HG02970 (cell line): ENCODE data around the gene PES1.
"Not testable (repeated sequence)": the region's sequence is repeated elsewhere in the genome, so short reads cannot be mapped to it uniquely, and the experiment has no call there.

ENCODE experiments used
- ATAC-seq: cut with Tn5 transposase; IDR thresholded peaks from one replicate; pipeline ENCODE4 v1.9.1; 2021; ENCODE audit warnings: mild to moderate bottlenecking, moderate library complexity, moderate number of reproducible peaks; ENCODE audit not compliant: unreplicated experiment, low FRiP score

PES1 gene

GRCh38 chr22:30591588-30592359, at the start of gene PES1:
Gene PES1 (minus strand): TSS chr22:30591910. CDS start chr22:30591833, 77 bp downstream.
- peak; percentile 96 for ATAC-seq

DNA sequence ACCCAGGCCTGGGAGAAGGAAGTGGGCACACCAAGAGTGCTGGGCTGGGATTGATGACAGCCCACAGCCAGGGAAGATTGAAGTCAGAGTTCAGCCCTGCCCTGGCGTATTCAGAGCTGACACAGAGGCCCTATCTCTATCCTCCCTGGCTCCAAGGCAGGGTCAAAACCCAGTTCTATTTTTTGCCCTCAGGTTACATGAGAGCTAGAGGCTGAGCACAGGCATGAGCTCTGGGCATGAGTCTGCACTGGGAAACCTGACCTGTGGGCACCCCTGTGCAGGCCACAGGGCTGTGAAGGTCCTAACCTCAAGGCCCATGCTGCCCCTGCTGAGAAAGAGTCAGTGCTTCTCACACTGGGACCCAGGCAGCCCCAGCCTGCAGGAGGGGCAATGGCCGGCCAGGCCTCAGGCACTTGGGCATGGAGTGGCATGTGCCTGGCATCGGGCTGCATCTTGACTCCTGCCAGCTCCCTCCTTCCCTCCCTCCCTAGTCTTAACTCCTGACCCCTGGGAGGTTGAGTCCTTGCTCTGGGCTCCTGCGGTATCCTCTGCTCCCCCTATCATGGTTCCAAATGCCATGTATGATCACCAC, 49.2 kb upstream of the PES1 start:
- no peak for ATAC-seq

- ATAC-seq: no peak
These were observed 48.7 kb upstream of the PES1 start for GRCh38 chr22:30640361-30640760.

- ATAC-seq: no peak
These were observed 46.0 kb upstream of the PES1 start for GRCh38 chr22:30637701-30638114.

- no peak for ATAC-seq
These were observed 44.7 kb upstream of the PES1 start for GRCh38 chr22:30636226-30637077.

GRCh38 chr22:30635273-30636225, 43.8 kb upstream of the PES1 start, which contains the start of gene SLC35E4:
Gene SLC35E4 (plus strand): TSS chr22:30635781. CDS start chr22:30636451, 670 bp downstream.
- peak; percentile 64 for ATAC-seq

- peak; percentile 54 for ATAC-seq
These were observed 42.9 kb upstream of the PES1 start for GRCh38 chr22:30634471-30635233.

- not testable (repeated sequence) for ATAC-seq
These were observed 39.8 kb upstream of the PES1 start for GRCh38 chr22:30631469-30631868.

GRCh38 chr22:30628491-30628890, 36.8 kb upstream of the PES1 start:
- ATAC-seq: no peak

DNA sequence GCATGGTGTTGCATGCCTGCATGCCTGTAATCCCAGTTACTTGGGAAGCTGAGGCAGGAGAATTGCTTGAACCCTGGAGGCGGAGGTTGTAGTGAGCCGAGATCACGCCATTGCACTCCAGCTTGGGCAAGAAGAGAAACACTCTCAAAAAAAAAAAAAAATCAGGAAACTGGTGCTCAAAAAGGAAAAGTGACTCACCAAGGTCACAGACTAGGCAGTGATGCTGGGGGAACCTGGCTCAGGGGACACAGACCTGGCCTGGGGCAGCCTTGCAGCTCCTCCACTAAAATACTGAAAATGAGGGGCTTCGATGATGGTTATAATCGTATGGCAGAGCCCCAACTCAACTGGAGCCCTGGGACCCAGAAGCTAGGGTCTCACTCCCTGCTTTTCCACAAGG, 35.8 kb upstream of the PES1 start:
- ATAC-seq: no peak

GRCh38 chr22:30626413-30626812, 34.7 kb upstream of the PES1 start:
- no peak for ATAC-seq

DNA sequence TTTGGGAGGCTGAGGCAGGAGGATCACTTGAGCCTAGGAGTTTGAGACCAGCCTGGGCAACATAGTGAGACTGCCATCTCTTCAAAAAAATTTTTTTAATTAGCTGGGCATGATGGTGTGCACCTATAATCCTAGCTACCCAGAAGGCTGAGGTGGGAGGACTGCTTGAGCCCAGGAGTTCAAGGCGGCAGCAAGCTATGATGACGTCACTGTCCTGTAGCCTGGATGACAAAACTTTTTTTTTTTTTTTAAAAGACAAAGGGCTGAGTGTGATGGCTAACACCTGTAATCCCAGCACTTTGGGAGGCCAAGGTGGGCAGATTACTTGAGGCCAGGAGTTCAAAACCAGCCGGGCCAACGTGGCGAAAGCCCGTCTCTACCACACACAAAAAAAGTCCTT, 28.2 kb upstream of the PES1 start:
- not testable (repeated sequence) for ATAC-seq

DNA sequence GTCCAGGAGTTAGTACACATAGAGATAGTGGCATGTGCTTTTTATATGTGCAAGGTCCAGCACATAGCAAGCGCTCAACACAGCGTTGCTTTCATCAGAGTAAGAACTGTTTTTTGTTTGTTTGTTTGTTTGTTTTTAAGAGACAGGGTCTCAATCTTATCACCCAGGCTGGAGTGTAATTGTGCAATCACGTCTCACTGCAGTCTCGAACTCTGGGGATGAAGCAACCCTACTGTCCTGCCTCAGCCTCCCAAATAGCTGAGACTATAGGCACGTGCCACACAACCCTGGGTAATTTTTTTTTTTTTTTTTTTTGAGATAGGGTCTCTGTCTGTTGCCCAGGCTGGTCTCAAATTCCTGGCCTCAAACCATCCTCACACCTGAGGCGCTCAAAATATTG, 26.1 kb upstream of the PES1 start:
- no peak for ATAC-seq

DNA sequence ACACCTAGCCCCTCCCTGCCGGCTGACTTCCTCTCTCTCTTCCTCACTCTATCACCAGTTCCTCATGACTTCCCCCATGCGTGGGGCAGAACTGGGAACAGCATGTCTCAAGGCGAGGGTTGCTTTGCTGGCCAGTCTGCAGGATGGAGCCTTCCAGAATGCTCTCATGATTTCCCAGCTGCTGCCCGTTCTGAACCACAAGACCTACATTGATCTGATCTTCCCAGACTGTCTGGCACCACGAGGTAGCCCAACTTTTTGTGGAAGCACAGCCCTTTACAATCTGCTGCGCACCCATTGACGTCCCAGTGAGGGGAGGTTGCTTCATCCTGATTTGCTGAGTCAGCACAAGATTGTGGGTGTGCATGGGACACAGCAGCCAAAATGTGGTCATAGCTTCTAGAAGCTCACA, 23.8 kb upstream of the PES1 start:
- ATAC-seq: no peak

- ATAC-seq: no peak
These were observed 23.2 kb upstream of the PES1 start for GRCh38 chr22:30614879-30615278.

DNA sequence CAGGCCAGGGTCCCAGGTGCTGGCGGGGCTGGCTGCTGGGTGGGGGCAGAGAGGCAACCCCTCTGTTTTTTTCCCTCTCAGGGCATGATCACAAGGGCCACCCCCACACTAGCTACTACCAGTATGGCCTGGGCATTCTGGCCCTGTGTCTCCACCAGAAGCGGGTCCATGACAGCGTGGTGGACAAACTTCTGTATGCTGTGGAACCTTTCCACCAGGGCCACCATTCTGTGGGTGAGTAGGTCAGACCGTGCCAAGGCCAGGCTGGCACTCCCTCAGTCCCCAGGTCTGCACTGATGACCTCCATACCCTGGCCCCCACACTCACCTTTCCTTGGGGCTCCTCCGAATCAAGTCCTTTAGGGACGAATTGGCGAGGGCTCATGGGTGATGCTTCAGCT, 22.6 kb upstream of the PES1 start:
- ATAC-seq: no peak

DNA sequence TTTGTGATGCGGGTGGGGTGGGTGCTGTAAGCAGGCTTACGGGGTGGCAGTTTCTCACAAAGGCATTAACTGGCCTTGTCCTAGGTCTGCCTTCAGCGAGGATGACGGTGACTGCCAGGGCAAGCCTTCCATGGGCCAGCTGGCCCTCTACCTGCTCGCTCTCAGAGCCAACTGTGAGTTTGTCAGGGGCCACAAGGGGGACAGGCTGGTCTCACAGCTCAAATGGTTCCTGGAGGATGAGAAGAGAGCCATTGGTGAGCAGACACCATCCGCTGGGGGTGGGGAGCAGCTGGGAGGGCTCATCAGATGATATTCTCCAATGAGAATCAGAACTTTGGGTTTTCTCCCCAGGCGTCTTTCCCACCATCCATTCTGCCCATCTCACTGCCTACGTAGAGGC, 21.1 kb upstream of the PES1 start:
- no peak for ATAC-seq

DNA sequence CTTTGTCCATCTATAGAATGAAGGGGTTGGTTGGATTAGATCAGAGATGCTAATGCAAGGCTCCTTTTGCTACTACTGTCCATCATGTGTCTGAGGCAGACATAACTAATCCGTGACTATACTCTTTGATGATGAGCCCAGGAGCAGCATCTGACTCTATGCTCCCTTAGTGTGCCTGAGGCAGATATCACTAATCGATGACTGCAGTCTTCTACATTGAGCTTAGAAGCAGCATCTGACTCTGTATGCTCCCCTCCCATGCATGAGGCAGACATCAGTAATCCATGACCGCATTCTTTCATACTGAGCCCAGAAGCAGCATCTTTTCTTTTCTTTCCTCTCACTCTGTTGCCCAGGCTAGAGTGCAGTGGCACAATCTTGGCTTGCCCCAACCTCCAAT, 19.5 kb upstream of the PES1 start:
- no peak for ATAC-seq

DNA sequence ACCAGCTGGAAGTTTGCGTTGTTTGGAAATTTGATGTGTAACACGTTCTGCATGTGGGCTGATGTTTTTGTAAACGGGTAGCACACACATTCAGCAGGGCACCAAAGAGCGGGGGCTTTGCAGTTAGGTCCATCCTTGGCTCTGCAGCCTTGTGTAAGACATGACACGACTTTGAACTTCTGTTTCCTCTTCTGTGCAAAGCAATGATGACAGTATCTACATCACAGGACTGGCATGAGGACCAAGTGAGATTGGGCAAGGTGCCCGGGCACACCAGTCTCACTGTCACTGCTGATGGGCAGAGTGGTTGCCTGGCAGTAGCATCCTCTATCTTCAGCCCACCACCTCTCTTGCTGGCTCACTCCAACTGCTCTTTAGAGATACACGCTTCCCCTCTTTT, 18.6 kb upstream of the PES1 start:
- ATAC-seq: no peak
